ENCODE results near the gene LGMN.
"Not testable (repeated sequence)": the region's sequence is repeated elsewhere in the genome, so short reads cannot be mapped to it uniquely, and the experiment has no call there.

LGMN gene

DNA sequence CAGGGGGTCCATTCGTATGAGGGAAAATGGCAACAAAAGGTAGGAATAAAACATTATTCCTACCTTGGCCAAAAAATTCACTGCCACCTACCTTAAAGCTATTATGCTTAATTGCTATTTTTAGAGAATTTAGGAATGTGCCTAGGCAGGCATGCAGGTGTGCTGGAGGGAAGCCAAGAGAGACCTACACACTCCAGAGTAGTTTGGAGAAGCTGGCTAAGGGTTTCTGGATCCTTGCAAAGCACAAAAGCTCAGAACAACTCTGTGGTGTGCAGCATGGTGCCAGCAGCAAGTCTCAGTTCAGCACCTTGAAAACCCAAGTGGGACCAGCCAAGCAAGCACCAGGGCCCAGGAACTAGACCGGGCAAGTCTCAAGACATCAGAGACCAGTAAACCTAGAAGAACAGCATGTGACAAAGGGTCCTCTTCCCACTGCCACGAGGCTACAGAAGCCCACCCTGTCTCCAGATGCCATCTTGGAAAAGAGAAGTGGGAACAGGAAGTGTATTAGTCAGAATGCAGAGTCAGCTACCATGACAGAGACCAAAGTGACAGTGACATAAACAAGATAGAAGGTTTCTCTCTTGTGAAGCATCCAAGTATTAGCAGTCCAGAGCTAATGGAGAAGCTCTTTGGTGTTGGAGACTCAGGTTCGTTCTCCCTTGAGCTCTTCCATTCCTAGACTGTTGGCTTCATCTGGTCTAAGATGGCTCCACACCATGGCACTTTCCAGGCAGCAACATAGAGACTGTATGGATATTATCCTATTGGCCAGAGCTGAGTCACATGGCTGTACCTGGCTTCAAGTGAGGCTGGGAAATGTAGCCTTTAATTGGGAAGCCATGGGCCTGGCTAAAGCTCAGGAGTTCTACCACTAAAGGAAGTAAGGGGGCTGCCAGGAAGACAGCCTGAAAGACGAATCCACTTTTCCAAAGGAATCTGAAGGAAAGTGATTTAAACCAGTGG, 15.5 kb upstream of the LGMN start:
- not testable (repeated sequence) for DNase-seq

DNA sequence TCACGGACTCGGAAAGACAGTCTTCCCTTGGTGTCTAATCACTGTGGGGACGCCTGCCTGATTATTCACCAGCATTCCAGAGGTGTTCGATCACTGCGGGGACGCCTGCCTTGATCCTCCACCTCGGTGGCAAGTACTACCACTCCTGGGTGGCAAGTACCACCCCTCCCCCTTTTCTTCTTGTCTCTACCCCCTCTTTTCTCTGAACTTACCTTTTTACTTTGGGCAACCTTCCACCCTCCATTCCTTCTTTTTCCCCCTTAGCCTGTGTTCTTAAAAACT, 12.0 kb upstream of the LGMN start:
- Histone ChIP-seq H3K9me3 (ENCODE audit: control extremely low read depth in 1 of 5, control insufficient read depth in 4 of 5, insufficient read depth in 2 of 5, low read depth in 1 of 5, low read length in 4 of 5) (peaks cover 0 to 3% (median 0%) of the 10 kb centered on the region in 5 experiments), H3K4me1 (ENCODE audit: control extremely low read depth in 1 of 4, control insufficient read depth in 4 of 4, insufficient read depth in 4 of 4, low read length in 3 of 4) (peaks cover 0 to 11% (median 0%) of the 10 kb centered on the region in 4 experiments), H3K27ac (ENCODE audit: insufficient read depth in 1 of 2, low read depth in 1 of 2, low read length in 2 of 2, poor library complexity in 1 of 2, severe bottlenecking in 2 of 2) (no peak overlapping the region), H3K36me3 (ENCODE audit: control insufficient read depth in 4 of 4, insufficient read depth in 4 of 4, low read length in 3 of 4) (no peaks in the 10 kb centered on the region), H3K27me3 (replicated peaks in 2 of 5; ENCODE audit: control insufficient read depth in 4 of 5, insufficient read depth in 5 of 5, low read length in 4 of 5) (no peaks in the 10 kb centered on the region), H3K4me3 (ENCODE audit: control insufficient read depth in 1 of 7, extremely low read depth in 1 of 7, insufficient read depth in 4 of 7, low read depth in 2 of 7, low read length in 6 of 7) (no peak overlapping the region)
- DNase-seq = no peak
- 98% methylated on average over 7 of the region's 7 CpGs for whole genome bisulfite sequencing (ENCODE audit: insufficient coverage)
- ChIA-PET CTCF (no interaction called here), POLR2A (no interaction called here)

More for the DNA sequence above, 15.5 kb upstream of the LGMN start:
- H3K27ac ChIP-seq (ENCODE audit: insufficient read depth in 1 of 2, low read depth in 1 of 2, low read length in 2 of 2, poor library complexity in 1 of 2, severe bottlenecking in 2 of 2); H3K36me3 ChIP-seq (ENCODE audit: control insufficient read depth in 4 of 4, insufficient read depth in 4 of 4, low read length in 3 of 4); H3K4me3 ChIP-seq (ENCODE audit: control insufficient read depth in 1 of 7, extremely low read depth in 1 of 7, insufficient read depth in 4 of 7, low read depth in 2 of 7, low read length in 6 of 7); POLR2A ChIA-PET; H3K27me3 ChIP-seq (replicated peaks in 2 of 5; ENCODE audit: control insufficient read depth in 4 of 5, insufficient read depth in 5 of 5, low read length in 4 of 5); H3K9me3 ChIP-seq (ENCODE audit: control extremely low read depth in 1 of 5, control insufficient read depth in 4 of 5, insufficient read depth in 2 of 5, low read depth in 1 of 5, low read length in 4 of 5): not testable (repeated sequence)
- peaks cover 0 to 11% (median 0%) of the 10 kb centered on the region in 4 experiments for H3K4me1 ChIP-seq (ENCODE audit: control extremely low read depth in 1 of 4, control insufficient read depth in 4 of 4, insufficient read depth in 4 of 4, low read length in 3 of 4)
- 88% methylated on average over 1 of the region's 5 CpGs for WGBS (ENCODE audit: insufficient coverage)
- CTCF ChIA-PET = interaction anchor here (6.1 kb wide), 1 partner anchor 12 kb away, joined by 23 read pairs; no protein-coding TSS in a partner anchor

- 94% methylated on average over 12 of the region's 12 CpGs for WGBS (ENCODE audit: insufficient coverage)
- Histone ChIP-seq H3K36me3 (ENCODE audit: control insufficient read depth in 4 of 4, insufficient read depth in 4 of 4, low read length in 3 of 4) (no peaks in the 10 kb centered on the region), H3K27ac (ENCODE audit: insufficient read depth in 1 of 2, low read depth in 1 of 2, low read length in 2 of 2, poor library complexity in 1 of 2, severe bottlenecking in 2 of 2) (no peak overlapping the region), H3K4me1 (ENCODE audit: control extremely low read depth in 1 of 4, control insufficient read depth in 4 of 4, insufficient read depth in 4 of 4, low read length in 3 of 4) (peaks cover 0 to 11% (median 0%) of the 10 kb centered on the region in 4 experiments), H3K4me3 (ENCODE audit: control insufficient read depth in 1 of 7, extremely low read depth in 1 of 7, insufficient read depth in 4 of 7, low read depth in 2 of 7, low read length in 6 of 7) (no peak overlapping the region), H3K9me3 (ENCODE audit: control extremely low read depth in 1 of 5, control insufficient read depth in 4 of 5, insufficient read depth in 2 of 5, low read depth in 1 of 5, low read length in 4 of 5) (peaks cover 0 to 3% (median 0%) of the 10 kb centered on the region in 5 experiments), H3K27me3 (replicated peaks in 2 of 5; ENCODE audit: control insufficient read depth in 4 of 5, insufficient read depth in 5 of 5, low read length in 4 of 5) (no peaks in the 10 kb centered on the region)
- ChIA-PET POLR2A (no interaction called here), CTCF (interaction anchor here (1.0 kb wide), 1 partner anchor 9 kb away, joined by 3 read pairs; no protein-coding TSS in a partner anchor)
- no peak for DNase-seq
Observed at GRCh38 chr14:92759679-92760523, 11.5 kb upstream of the LGMN start.

GRCh38 chr14:92759300-92759678, 10.9 kb upstream of the LGMN start:
- 84% methylated on average over 4 of the region's 4 CpGs for WGBS (ENCODE audit: insufficient coverage)
- ChIA-PET CTCF (interaction anchor here (1.0 kb wide), 1 partner anchor 8 kb away, joined by 3 read pairs; no protein-coding TSS in a partner anchor), POLR2A (no interaction called here)
- Histone ChIP-seq H3K36me3 (ENCODE audit: control insufficient read depth in 4 of 4, insufficient read depth in 4 of 4, low read length in 3 of 4) (no peaks in the 10 kb centered on the region), H3K27ac (ENCODE audit: insufficient read depth in 1 of 2, low read depth in 1 of 2, low read length in 2 of 2, poor library complexity in 1 of 2, severe bottlenecking in 2 of 2) (no peak overlapping the region), H3K27me3 (replicated peaks in 2 of 5; ENCODE audit: control insufficient read depth in 4 of 5, insufficient read depth in 5 of 5, low read length in 4 of 5) (no peaks in the 10 kb centered on the region), H3K4me3 (ENCODE audit: control insufficient read depth in 1 of 7, extremely low read depth in 1 of 7, insufficient read depth in 4 of 7, low read depth in 2 of 7, low read length in 6 of 7) (no peak overlapping the region), H3K4me1 (ENCODE audit: control extremely low read depth in 1 of 4, control insufficient read depth in 4 of 4, insufficient read depth in 4 of 4, low read length in 3 of 4) (peaks cover 0 to 11% (median 0%) of the 10 kb centered on the region in 4 experiments), H3K9me3 (ENCODE audit: control extremely low read depth in 1 of 5, control insufficient read depth in 4 of 5, insufficient read depth in 2 of 5, low read depth in 1 of 5, low read length in 4 of 5) (peaks cover 0 to 3% (median 0%) of the 10 kb centered on the region in 5 experiments)
- DNase-seq = peak in 2 of 3 donors; percentile 36 to 49

- 86% methylated on average over 1 of the region's 4 CpGs for WGBS (ENCODE audit: insufficient coverage)
- Histone ChIP-seq H3K27ac (ENCODE audit: insufficient read depth in 1 of 2, low read depth in 1 of 2, low read length in 2 of 2, poor library complexity in 1 of 2, severe bottlenecking in 2 of 2) (no peak overlapping the region), H3K4me1 (ENCODE audit: control extremely low read depth in 1 of 4, control insufficient read depth in 4 of 4, insufficient read depth in 4 of 4, low read length in 3 of 4) (peaks cover 4 to 32% (median 13%) of the 10 kb centered on the region in 4 experiments), H3K36me3 (ENCODE audit: control insufficient read depth in 4 of 4, insufficient read depth in 4 of 4, low read length in 3 of 4) (no peaks in the 10 kb centered on the region), H3K9me3 (ENCODE audit: control extremely low read depth in 1 of 5, control insufficient read depth in 4 of 5, insufficient read depth in 2 of 5, low read depth in 1 of 5, low read length in 4 of 5) (peaks cover 0 to 12% (median 0%) of the 10 kb centered on the region in 5 experiments), H3K4me3 (ENCODE audit: control insufficient read depth in 1 of 7, extremely low read depth in 1 of 7, insufficient read depth in 4 of 7, low read depth in 2 of 7, low read length in 6 of 7) (no peak overlapping the region), H3K27me3 (replicated peaks in 2 of 5; ENCODE audit: control insufficient read depth in 4 of 5, insufficient read depth in 5 of 5, low read length in 4 of 5) (no peaks in the 10 kb centered on the region)
- CTCF ChIA-PET = interaction anchor here (0.9 to 1.4 kb wide), 2 partner anchors 9 to 28 kb away, joined by 3 read pairs; no protein-coding TSS in a partner anchor
- POLR2A ChIA-PET = no interaction called here
- DNase-seq = no peak
Observed at GRCh38 chr14:92756446-92756845, 8.0 kb upstream of the LGMN start.

- no peaks in the 10 kb centered on the region for H3K36me3 ChIP-seq (ENCODE audit: control insufficient read depth in 4 of 4, insufficient read depth in 4 of 4, low read length in 3 of 4)
- no peak overlapping the region for H3K4me3 ChIP-seq (ENCODE audit: control insufficient read depth in 1 of 7, extremely low read depth in 1 of 7, insufficient read depth in 4 of 7, low read depth in 2 of 7, low read length in 6 of 7)
- H3K27me3 ChIP-seq (replicated peaks in 2 of 5; ENCODE audit: control insufficient read depth in 4 of 5, insufficient read depth in 5 of 5, low read length in 4 of 5) = no peaks in the 10 kb centered on the region
- no peak overlapping the region for H3K27ac ChIP-seq (ENCODE audit: insufficient read depth in 1 of 2, low read depth in 1 of 2, low read length in 2 of 2, poor library complexity in 1 of 2, severe bottlenecking in 2 of 2)
- POLR2A ChIA-PET = no interaction called here
- 97% methylated on average over 3 of the region's 3 CpGs for WGBS (ENCODE audit: insufficient coverage)
- CTCF ChIA-PET = interaction anchor here (1.4 to 1.5 kb wide), 2 partner anchors 26 to 29 kb away, joined by 3 to 4 read pairs; no protein-coding TSS in a partner anchor
- H3K4me1 ChIP-seq (ENCODE audit: control extremely low read depth in 1 of 4, control insufficient read depth in 4 of 4, insufficient read depth in 4 of 4, low read length in 3 of 4) = peaks cover 9 to 41% (median 22%) of the 10 kb centered on the region in 4 experiments
- DNase-seq = no peak
- peaks cover 0 to 12% (median 0%) of the 10 kb centered on the region in 5 experiments for H3K9me3 ChIP-seq (ENCODE audit: control extremely low read depth in 1 of 5, control insufficient read depth in 4 of 5, insufficient read depth in 2 of 5, low read depth in 1 of 5, low read length in 4 of 5)
Observed at GRCh38 chr14:92755495-92755894, 7.1 kb upstream of the LGMN start.

All from common myeloid progenitor, CD34-positive (primary cell).